Left ventricle myocardium superior (tissue), 1 donor: ENCODE data around the gene SLC44A1. TPM values are rescaled to one million over a fixed set of nuclear protein-coding genes. Genes with fewer than 3 reads are reported as not detected.

Source experiments
- ATAC-seq: fragments of 200-7000 bp; cut with Tn5 transposase; one replicate; pipeline ENCODE4 v1.9.1; 2020; ENCODE audit warnings: mild to moderate bottlenecking, moderate library complexity
- DNase-seq: peaks from one replicate; pipeline ENCODE4 v3.0.0-alpha.2; 2020
- intact Hi-C: fragments of 100-400 bp; cut with micrococcal nuclease; formaldehyde crosslinking; loops from one replicate; pipeline ENCODE4 v1.11.0; 2022
- total RNA-seq: library from RNA; stranded (reverse); fragmentation: NEBNext Ultra II Directional; extraction: Animal tissue kit (Norgen Biotek cat#: 25700); gene quantifications from one replicate; pipeline ENCODE4 v1.2.1, GENCODE V29; 2021
- donor health status: DM: no; HTN: yes; CAD: no; lungs with severe emphysema.

SLC44A1 gene
- total RNA-seq, 1 donor from 2014 or later, result 14.3 TPM

- no peak for DNase-seq
- intact Hi-C loops, result no loop called here
- ATAC-seq, result no peak
These were observed 239.2 kb downstream of the SLC44A1 start for GRCh38 chr9:105483618-105484017.

GRCh38 chr9:105484226-105484625 lies 239.8 kb downstream of the SLC44A1 start:
- ATAC-seq, result no peak
- intact Hi-C loops, result no loop called here

GRCh38 chr9:105485131-105485530 lies 240.7 kb downstream of the SLC44A1 start:
- DNase-seq, result no peak
- ATAC-seq, result no peak
- intact Hi-C loops, result no loop called here

More at GRCh38 chr9:105484226-105484625, 239.8 kb downstream of the SLC44A1 start:
- DNase-seq, result no peak

Other genes with a start within 250 kb of the SLC44A1 start
- 4.8 TPM for gene FSD1L, start 203.4 kb downstream of the SLC44A1 start, total RNA-seq